OCI-LY7 (cell line): Measurements from ENCODE around the gene MORF4L1.

ENCODE experiments used
- CTCF ChIP-seq: fragments of 200-600 bp; sonication (generic); conservative IDR thresholded peaks from 2 replicates; pipeline ENCODE4 v1.5.1; 2014; ENCODE audit warnings: mild to moderate bottlenecking, antibody characterized with exemption, low read length, moderate library complexity, mixed read lengths
- EZH2phosphoT487 ChIP-seq: fragments of 200-600 bp; sonication (generic); IDR thresholded peaks from 2 replicates; pipeline ENCODE4 v1.6.1; 2018; ENCODE audit warnings: low read depth, borderline replicate concordance, mild to moderate bottlenecking, mixed run types, antibody characterized with exemption, low read length, moderate library complexity, mixed read lengths

GRCh38 chr15:78830514-78831228 is 42.0 kb upstream of the MORF4L1 start:
- TF ChIP-seq CTCF, result no peak
- TF ChIP-seq EZH2phosphoT487, result no peak
